PC-3 (cell line): ENCODE measurements around the gene DOCK1. TPM values are rescaled to one million over a fixed set of nuclear protein-coding genes. Genes with fewer than 3 reads are reported as not detected.

Experiments
- ATAC-seq: fragments of 200-7000 bp; cut with Tn5 transposase; 2 replicates; pipeline ENCODE4 v1.9.1; 2020; ENCODE audit warnings: mild to moderate bottlenecking, moderate library complexity
- BruUV-seq: library from RNA; stranded (reverse); fragments of 400-500 nt; replicated peaks from 2 replicates; lab custom pipeline; 2021; lab: Mats Ljungman, UMichigan
- CTCF ChIA-PET: fragments of 300-600 bp; sonication (Branson Sonifier 250); formaldehyde crosslinking; loops from one replicate; lab custom pipeline; 2022; ENCODE audit warnings: antibody characterized with exemption; lab: Charles Lee
- POLR2A ChIA-PET: fragments of 300-600 bp; sonication (Branson Sonifier 250); formaldehyde crosslinking; loops from one replicate; lab custom pipeline; 2022; ENCODE audit warnings: antibody characterized with exemption; ENCODE audit not compliant: unreplicated experiment; lab: Charles Lee
- DNase-seq: peaks from one replicate; pipeline ENCODE4 v3.0.0-alpha.2; 2015
- H2AFZ ChIP-seq: fragments of 300-600 bp; sonication (generic); 2 replicates; pipeline ENCODE4 v1.6.0; 2016; ENCODE audit warnings: antibody characterized with exemption, low read length
- H3F3A ChIP-seq: fragments of 300-600 bp; sonication (generic); one replicate; pipeline ENCODE4 v1.6.0; 2017; ENCODE audit warnings: antibody characterized with exemption, low read length, control low read depth, mild to moderate bottlenecking; ENCODE audit not compliant: unreplicated experiment
- H3K27ac ChIP-seq: fragments of 300-600 bp; sonication (generic); 2 replicates; pipeline ENCODE4 v1.5.1; 2016; ENCODE audit warnings: mild to moderate bottlenecking, low read length
- H3K27me3 ChIP-seq: fragments of 300-600 bp; sonication (generic); 2 replicates; pipeline ENCODE4 v1.6.1; 2016; ENCODE audit warnings: low read length, mixed read lengths
- H3K36me3 ChIP-seq: fragments of 300-600 bp; sonication (generic); 2 replicates; pipeline ENCODE4 v1.6.1; 2016; ENCODE audit warnings: low read depth, mixed run types, low read length, mixed read lengths
- H3K4me1 ChIP-seq: fragments of 300-600 bp; sonication (generic); 2 replicates; pipeline ENCODE4 v1.5.1; 2016; ENCODE audit warnings: low read length; ENCODE audit not compliant: insufficient read depth
- H3K4me2 ChIP-seq: fragments of 300-600 bp; sonication (generic); 2 replicates; pipeline ENCODE4 v1.6.0; 2016; ENCODE audit warnings: low read length
- H3K4me3 ChIP-seq: fragments of 300-600 bp; sonication (generic); 2 replicates; pipeline ENCODE4 v1.5.1; 2016; ENCODE audit warnings: mild to moderate bottlenecking, low read length, mixed read lengths
- H3K79me2 ChIP-seq: fragments of 300-600 bp; sonication (generic); 2 replicates; pipeline ENCODE4 v1.6.1; 2017; ENCODE audit warnings: low read length, mixed read lengths
- H3K9ac ChIP-seq: fragments of 300-600 bp; sonication (generic); 2 replicates; pipeline ENCODE4 v1.6.0; 2016; ENCODE audit warnings: mild to moderate bottlenecking, low read length
- H3K9me2 ChIP-seq: fragments of 300-600 bp; sonication (generic); replicated peaks from 2 replicates; pipeline ENCODE4 v1.6.1; 2016; ENCODE audit warnings: mixed run types, low read length, mixed read lengths
- H3K9me3 ChIP-seq: fragments of 300-600 bp; sonication (generic); 2 replicates; pipeline ENCODE4 v1.6.1; 2016; ENCODE audit warnings: low read length, mixed read lengths
- H4K20me1 ChIP-seq: fragments of 300-600 bp; sonication (generic); 2 replicates; pipeline ENCODE4 v1.6.1; 2016; ENCODE audit warnings: low read length, mixed read lengths
- CTCF ChIP-seq: fragments of 300-600 bp; sonication (generic); conservative IDR thresholded peaks from 2 replicates; pipeline ENCODE4 v1.5.1; 2017; ENCODE audit warnings: antibody characterized with exemption, low read depth, mild to moderate bottlenecking, low read length
- EZH2 ChIP-seq: fragments of 300-600 bp; sonication (generic); IDR thresholded peaks from one replicate; pipeline ENCODE4 v1.6.1; 2017; ENCODE audit warnings: antibody characterized with exemption, mild to moderate bottlenecking, low read length; ENCODE audit not compliant: unreplicated experiment
- EZH2phosphoT487 ChIP-seq: fragments of 300-600 bp; sonication (generic); IDR thresholded peaks from 2 replicates; pipeline ENCODE4 v1.6.1; 2018; ENCODE audit warnings: mild to moderate bottlenecking, antibody characterized with exemption, low read length, borderline replicate concordance
- intact Hi-C: fragments of 100-400 bp; cut with micrococcal nuclease; formaldehyde crosslinking; loops from 2 replicates; pipeline ENCODE4 v1.9.0; 2023
- total RNA-seq: library from RNA; depleted of rRNA; stranded (reverse); fragments of >200 nt; gene quantifications from 2 replicates; pipeline ENCODE4 v1.2.3, GENCODE V29; 2014

The DOCK1 gene
- total RNA-seq, 1 experiment from 2014 or later: 34.3 TPM

DNA sequence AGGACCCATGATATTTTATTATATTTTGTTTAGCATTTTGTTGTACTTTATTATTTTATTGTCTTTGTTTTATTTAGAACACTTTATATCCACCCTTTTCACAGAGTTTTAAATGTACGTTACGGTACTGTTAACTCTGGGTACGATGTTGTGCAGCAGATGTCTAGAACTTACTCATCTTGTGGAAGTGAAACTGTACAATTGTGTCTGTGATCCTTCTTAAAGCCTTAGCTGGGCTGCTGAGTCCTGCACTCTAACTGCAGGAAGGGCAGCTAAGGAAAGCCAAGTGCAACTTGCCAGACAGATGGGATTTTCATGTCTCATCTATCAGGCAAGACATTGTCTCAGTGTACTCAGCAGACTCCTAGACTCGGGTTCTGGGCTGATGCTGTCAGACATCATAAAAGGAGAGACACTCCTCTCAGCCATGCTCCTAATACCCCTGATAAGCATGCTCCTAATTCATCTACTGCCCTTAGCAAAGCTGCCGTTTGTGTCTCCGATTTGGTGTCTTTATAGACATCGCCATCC lies 305.8 kb downstream of the DOCK1 start:
- intact Hi-C loops: no loop called here
- no TSS peak for BruUV-seq
- H3K27me3 ChIP-seq: no peaks in the 10 kb centered on the region
- H3F3A ChIP-seq: no peaks in the 10 kb centered on the region
- no peaks in the 10 kb centered on the region for H3K79me2 ChIP-seq
- ATAC-seq (no peak), DNase-seq (no peak)
- no peak overlapping the region for H3K4me2 ChIP-seq
- no peaks in the 10 kb centered on the region for H3K36me3 ChIP-seq
- H3K9me3 ChIP-seq: no peaks in the 10 kb centered on the region
- H2AFZ ChIP-seq: no peak overlapping the region
- H3K27ac ChIP-seq: no peak overlapping the region
- no peaks in the 10 kb centered on the region for H3K9me2 ChIP-seq
- H3K9ac ChIP-seq: no peak overlapping the region
- POLR2A ChIA-PET: no interaction called here
- no peaks in the 10 kb centered on the region for H3K4me1 ChIP-seq
- H3K4me3 ChIP-seq: no peak overlapping the region
- H4K20me1 ChIP-seq: no peaks in the 10 kb centered on the region
- CTCF ChIA-PET: no interaction called here
- no peak for TF ChIP-seq EZH2phosphoT487
- TF ChIP-seq CTCF: no peak
- no peak for TF ChIP-seq EZH2

GRCh38 chr10:127215866-127216265 lies 310.6 kb downstream of the DOCK1 start:
- H3K4me2 ChIP-seq: no peak overlapping the region
- intact Hi-C loops: no loop called here
- H2AFZ ChIP-seq: no peak overlapping the region
- no peak for TF ChIP-seq EZH2
- no peak for TF ChIP-seq EZH2phosphoT487
- TF ChIP-seq CTCF: no peak
- ChIA-PET POLR2A (no interaction called here), CTCF (no interaction called here)
- H3K79me2 ChIP-seq: no peaks in the 10 kb centered on the region
- no peak overlapping the region for H3K27ac ChIP-seq
- DNase-seq (no peak), ATAC-seq (no peak)
- H3K4me3 ChIP-seq: no peak overlapping the region
- no peaks in the 10 kb centered on the region for H3K9me2 ChIP-seq
- H3K9me3 ChIP-seq: no peaks in the 10 kb centered on the region
- no peaks in the 10 kb centered on the region for H4K20me1 ChIP-seq
- no peaks in the 10 kb centered on the region for H3K27me3 ChIP-seq
- no TSS peak for BruUV-seq
- H3K9ac ChIP-seq: no peak overlapping the region
- no peaks in the 10 kb centered on the region for H3F3A ChIP-seq
- peaks cover 7% of the 10 kb centered on the region; the same call in 1 of the 2 replicates for H3K4me1 ChIP-seq
- no peaks in the 10 kb centered on the region for H3K36me3 ChIP-seq

DNA sequence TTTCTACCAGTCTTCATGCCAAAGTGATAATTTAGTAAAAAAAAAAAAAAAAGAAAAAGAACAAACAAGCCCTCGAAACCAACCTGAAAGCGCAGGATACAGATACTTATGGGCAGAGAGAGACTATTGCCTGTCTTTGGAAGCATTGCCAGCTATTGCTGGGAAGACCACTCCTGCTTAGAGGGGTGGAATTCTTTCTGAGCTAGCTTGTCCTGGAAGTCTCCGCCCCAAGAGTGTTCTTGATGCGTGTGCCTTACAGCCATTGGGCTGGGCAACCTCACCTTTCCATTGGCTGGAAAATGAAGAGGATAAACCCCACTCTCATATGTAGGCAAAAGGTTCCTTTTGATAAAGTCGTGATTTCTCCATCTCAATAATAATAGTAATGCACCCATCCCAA lies 311.0 kb downstream of the DOCK1 start:
- Histone ChIP-seq H2AFZ (no peak overlapping the region), H3K36me3 (no peaks in the 10 kb centered on the region), H3K4me1 (peaks cover 7% of the 10 kb centered on the region; the same call in 1 of the 2 replicates), H3K27me3 (no peaks in the 10 kb centered on the region), H3F3A (no peaks in the 10 kb centered on the region), H3K4me3 (no peak overlapping the region), H3K9ac (no peak overlapping the region), H3K27ac (no peak overlapping the region), H3K4me2 (no peak overlapping the region), H3K79me2 (no peaks in the 10 kb centered on the region), H4K20me1 (no peaks in the 10 kb centered on the region), H3K9me2 (no peaks in the 10 kb centered on the region), H3K9me3 (no peaks in the 10 kb centered on the region)
- DNase-seq (no peak), ATAC-seq (no peak)
- intact Hi-C loops: no loop called here
- ChIA-PET CTCF (no interaction called here), POLR2A (no interaction called here)
- no TSS peak for BruUV-seq
- no peak for TF ChIP-seq CTCF
- TF ChIP-seq EZH2phosphoT487: no peak
- TF ChIP-seq EZH2: no peak
